ENCODE measurements around the gene HOXB4. TPM values are rescaled to one million over a fixed set of nuclear protein-coding genes. Genes with fewer than 3 reads are reported as not detected.

HOXB4 gene
- polyA plus RNA-seq, 1 of the 3 experiments (the other 2 are of a cell fraction): 0.03 TPM

DNA sequence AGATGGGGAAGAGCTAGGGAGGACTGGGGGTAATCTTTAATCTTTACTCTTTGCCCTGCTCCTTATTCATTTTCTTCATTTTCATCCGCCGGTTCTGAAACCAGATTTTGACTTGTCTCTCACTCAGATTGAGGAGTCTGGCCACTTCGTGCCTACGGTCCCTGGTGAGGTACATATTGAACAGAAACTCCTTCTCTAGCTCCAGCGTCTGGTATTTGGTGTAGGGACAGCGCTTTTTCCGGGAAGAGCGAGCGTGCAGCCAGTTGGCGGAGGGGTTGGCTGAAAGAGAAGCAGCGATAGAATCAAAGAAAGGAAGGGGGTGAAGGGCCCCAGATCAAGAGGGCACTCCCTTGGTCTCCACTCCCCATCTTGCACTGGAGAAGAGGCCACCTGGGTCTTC, 44.7 kb upstream of the HOXB4 start:
- no peak for DNase-seq
- H4K20me1 ChIP-seq (ENCODE audit: insufficient read depth): peaks cover 8% of the 10 kb centered on the region; the same call in 1 of the 2 replicates
- WGBS (ENCODE audit: low lambda C conversion rate): 29% methylated on average over 11 of the region's 11 CpGs
- H2AFZ ChIP-seq (ENCODE audit: low read depth): no peak overlapping the region
- H3K27me3 ChIP-seq (ENCODE audit: insufficient read depth): peaks cover 98% of the 10 kb centered on the region
- ChIA-PET CTCF (interaction anchor here (0.7 to 7.6 kb wide), 15 partner anchors 10 to 596 kb away, joined by 3 to 59 read pairs (median 4); no protein-coding TSS in a partner anchor), POLR2A (no interaction called here)
- no peaks in the 10 kb centered on the region for H3F3A ChIP-seq (replicated peaks; ENCODE audit: insufficient read depth)
- no peak overlapping the region for H3K27ac ChIP-seq (ENCODE audit: low read depth in 2 of 2, low read length in 1 of 2)
- H3K4me1 ChIP-seq (ENCODE audit: control insufficient read depth in 1 of 2, insufficient read depth in 2 of 2, low read depth in 1 of 2, low read length in 1 of 2): no peaks in the 10 kb centered on the region
- H3K4me2 ChIP-seq: no peak overlapping the region
- H3K4me3 ChIP-seq (ENCODE audit: low read depth in 2 of 2, low read length in 1 of 2): no peak overlapping the region
- H3K36me3 ChIP-seq (replicated peaks in 1 of 2; ENCODE audit: control insufficient read depth in 1 of 2, insufficient read depth in 2 of 2, low read length in 1 of 2): no peaks in the 10 kb centered on the region
- no peaks in the 10 kb centered on the region for H3K79me2 ChIP-seq (ENCODE audit: insufficient read depth)
- TF ChIP-seq MEF2A (IDR thresholded peaks at IDR 0.05; ENCODE audit: borderline replicate concordance, low read depth) (no peak), FOXJ3 (CRISPR knock-in tag; IDR thresholded peaks at IDR 0.05) (no peak), ELF1 (IDR thresholded peaks at IDR 0.05) (no peak), GATA2 (CRISPR knock-in tag; IDR thresholded peaks at IDR 0.05) (no peak), GABPA (IDR thresholded peaks at IDR 0.05; ENCODE audit: low read depth) (no peak)
- TF ChIP-seq, protein P1, sequence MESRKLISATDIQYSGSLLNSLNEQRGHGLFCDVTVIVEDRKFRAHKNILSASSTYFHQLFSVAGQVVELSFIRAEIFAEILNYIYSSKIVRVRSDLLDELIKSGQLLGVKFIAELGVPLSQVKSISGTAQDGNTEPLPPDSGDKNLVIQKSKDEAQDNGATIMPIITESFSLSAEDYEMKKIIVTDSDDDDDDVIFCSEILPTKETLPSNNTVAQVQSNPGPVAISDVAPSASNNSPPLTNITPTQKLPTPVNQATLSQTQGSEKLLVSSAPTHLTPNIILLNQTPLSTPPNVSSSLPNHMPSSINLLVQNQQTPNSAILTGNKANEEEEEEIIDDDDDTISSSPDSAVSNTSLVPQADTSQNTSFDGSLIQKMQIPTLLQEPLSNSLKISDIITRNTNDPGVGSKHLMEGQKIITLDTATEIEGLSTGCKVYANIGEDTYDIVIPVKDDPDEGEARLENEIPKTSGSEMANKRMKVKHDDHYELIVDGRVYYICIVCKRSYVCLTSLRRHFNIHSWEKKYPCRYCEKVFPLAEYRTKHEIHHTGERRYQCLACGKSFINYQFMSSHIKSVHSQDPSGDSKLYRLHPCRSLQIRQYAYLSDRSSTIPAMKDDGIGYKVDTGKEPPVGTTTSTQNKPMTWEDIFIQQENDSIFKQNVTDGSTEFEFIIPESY (IDR thresholded peaks at IDR 0.05; ENCODE audit: borderline replicate concordance, low read depth): no peak
- H3K9me2 ChIP-seq: no peaks in the 10 kb centered on the region
- no peak overlapping the region for H3K9ac ChIP-seq
- no peaks in the 10 kb centered on the region for H3K9me3 ChIP-seq

GRCh38 chr17:48621410-48622392, 43.6 kb upstream of the HOXB4 start:
- no peaks in the 10 kb centered on the region for H3K79me2 ChIP-seq (ENCODE audit: insufficient read depth)
- H3K4me1 ChIP-seq (ENCODE audit: control insufficient read depth in 1 of 2, insufficient read depth in 2 of 2, low read depth in 1 of 2, low read length in 1 of 2): no peaks in the 10 kb centered on the region
- H3K9ac ChIP-seq: no peak overlapping the region
- H4K20me1 ChIP-seq (ENCODE audit: insufficient read depth): peaks cover 11% of the 10 kb centered on the region; the same call in 1 of the 2 replicates
- no peak for DNase-seq
- peaks cover 98% of the 10 kb centered on the region for H3K27me3 ChIP-seq (ENCODE audit: insufficient read depth)
- no peak overlapping the region for H3K4me3 ChIP-seq (ENCODE audit: low read depth in 2 of 2, low read length in 1 of 2)
- H3K9me2 ChIP-seq: no peaks in the 10 kb centered on the region
- CTCF ChIA-PET: interaction anchor here (0.6 to 7.6 kb wide), 18 partner anchors 8 to 595 kb away, joined by 3 to 59 read pairs (median 3); no protein-coding TSS in a partner anchor
- H3K27ac ChIP-seq (ENCODE audit: low read depth in 2 of 2, low read length in 1 of 2): no peak overlapping the region
- no peak overlapping the region for H2AFZ ChIP-seq (ENCODE audit: low read depth)
- WGBS (ENCODE audit: low lambda C conversion rate): 26% methylated on average over 37 of the region's 41 CpGs
- H3K36me3 ChIP-seq (replicated peaks in 1 of 2; ENCODE audit: control insufficient read depth in 1 of 2, insufficient read depth in 2 of 2, low read length in 1 of 2): no peaks in the 10 kb centered on the region
- H3F3A ChIP-seq (replicated peaks; ENCODE audit: insufficient read depth): no peaks in the 10 kb centered on the region
- no peaks in the 10 kb centered on the region for H3K9me3 ChIP-seq
- POLR2A ChIA-PET: no interaction called here
- H3K4me2 ChIP-seq: no peak overlapping the region
- TF ChIP-seq FOSL2 (IDR thresholded peaks at IDR 0.05; ENCODE audit: borderline replicate concordance, low read depth) (no peak), SIN3A (IDR thresholded peaks at IDR 0.05; ENCODE audit: borderline replicate concordance, low read depth, low read length) (no peak), RFX5 (IDR thresholded peaks at IDR 0.05; ENCODE audit: low read length) (no peak), EP300 (IDR thresholded peaks at IDR 0.05; ENCODE audit: borderline replicate concordance in 1 of 2, low read depth in 1 of 2, low read length in 1 of 2) (no peak), JUND (IDR thresholded peaks at IDR 0.05) (no peak), SMC3 (IDR thresholded peaks at IDR 0.05; ENCODE audit: low read depth, low read length) (no peak), TEAD4 (IDR thresholded peaks at IDR 0.05; ENCODE audit: borderline replicate concordance, insufficient read depth) (no peak), YY1 (IDR thresholded peaks at IDR 0.05; ENCODE audit: low read depth) (no peak), MXI1 (IDR thresholded peaks at IDR 0.05; ENCODE audit: low read depth, low read length) (no peak), GABPA (IDR thresholded peaks at IDR 0.05; ENCODE audit: low read depth) (no peak), POLR2AphosphoS5 (IDR thresholded peaks at IDR 0.05; ENCODE audit: low read depth, low read length) (no peak)
- TF ChIP-seq, protein P2, sequence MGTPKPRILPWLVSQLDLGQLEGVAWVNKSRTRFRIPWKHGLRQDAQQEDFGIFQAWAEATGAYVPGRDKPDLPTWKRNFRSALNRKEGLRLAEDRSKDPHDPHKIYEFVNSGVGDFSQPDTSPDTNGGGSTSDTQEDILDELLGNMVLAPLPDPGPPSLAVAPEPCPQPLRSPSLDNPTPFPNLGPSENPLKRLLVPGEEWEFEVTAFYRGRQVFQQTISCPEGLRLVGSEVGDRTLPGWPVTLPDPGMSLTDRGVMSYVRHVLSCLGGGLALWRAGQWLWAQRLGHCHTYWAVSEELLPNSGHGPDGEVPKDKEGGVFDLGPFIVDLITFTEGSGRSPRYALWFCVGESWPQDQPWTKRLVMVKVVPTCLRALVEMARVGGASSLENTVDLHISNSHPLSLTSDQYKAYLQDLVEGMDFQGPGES (IDR thresholded peaks at IDR 0.05; ENCODE audit: low read depth, low read length): no peak

Measured in SK-N-SH (cell line).